ENCODE data around the gene SAG. TPM values are rescaled to one million over a fixed set of nuclear protein-coding genes. Genes with fewer than 3 reads are reported as not detected.
A peak's percentile ranks its signal among the peaks of the same experiment; 100 is the strongest.

SAG gene
- total and polyA plus RNA-seq, 12 donors: 0.06 to 0.20 TPM; not detected in 10

GRCh38 chr2:233361297-233361696 is 53.7 kb downstream of the SAG start:
- TF ChIP-seq CTCF (IDR thresholded peaks at IDR 0.05): no peak
- no peak for TF ChIP-seq POLR2A (IDR thresholded peaks at IDR 0.05)
- Histone ChIP-seq H3K4me1 (replicated peaks in 1 of 2) (peaks cover 3 to 5% of the 10 kb centered on the region in 2 donors), H3K36me3 (replicated peaks in 1 of 2) (no peaks in the 10 kb centered on the region), H3K27ac (no peak overlapping the region), H3K27me3 (no peaks in the 10 kb centered on the region), H3K9me3 (replicated peaks in 1 of 3) (no peaks in the 10 kb centered on the region), H3K4me3 (no peak overlapping the region)
- intact Hi-C loops (cut with DNase I): no loop called here
- WGBS, 4 donors: 90 to 95% (median 92%) methylated on average over 7 of the region's 7 CpGs
- DNase-seq: peak in 1 of 7 donors; percentile 21

GRCh38 chr2:233362742-233363141 is 55.1 kb downstream of the SAG start:
- 49 to 76% (median 68%) methylated on average over 2 of the region's 2 CpGs for WGBS, 4 donors
- H3K27ac ChIP-seq: no peak overlapping the region
- intact Hi-C loops (cut with DNase I): no loop called here
- H3K27me3 ChIP-seq: no peaks in the 10 kb centered on the region
- no peak for TF ChIP-seq CTCF (IDR thresholded peaks at IDR 0.05)
- no peak for TF ChIP-seq POLR2A (IDR thresholded peaks at IDR 0.05)
- H3K4me3 ChIP-seq: no peak overlapping the region
- no peak for DNase-seq
- H3K4me1 ChIP-seq (replicated peaks in 1 of 2): no peaks in the 10 kb centered on the region
- no peaks in the 10 kb centered on the region for H3K36me3 ChIP-seq (replicated peaks in 1 of 2)
- H3K9me3 ChIP-seq (replicated peaks in 1 of 3): no peaks in the 10 kb centered on the region

- Histone ChIP-seq H3K36me3 (replicated peaks in 1 of 2) (no peaks in the 10 kb centered on the region), H3K27me3 (no peaks in the 10 kb centered on the region), H3K9me3 (replicated peaks in 1 of 3) (no peaks in the 10 kb centered on the region), H3K27ac (no peak overlapping the region), H3K4me3 (no peak overlapping the region), H3K4me1 (replicated peaks in 1 of 2) (no peaks in the 10 kb centered on the region)
- 95 to 99% (median 97%) methylated on average over 6 of the region's 6 CpGs for WGBS, 4 donors
- TF ChIP-seq CTCF (IDR thresholded peaks at IDR 0.05): no peak
- TF ChIP-seq POLR2A (IDR thresholded peaks at IDR 0.05): no peak
- DNase-seq: no peak
- intact Hi-C loops (cut with DNase I): no loop called here
Measured at GRCh38 chr2:233363744-233364235, 56.2 kb downstream of the SAG start.

GRCh38 chr2:233365861-233366520 is 58.4 kb downstream of the SAG start:
- no peak overlapping the region for H3K4me3 ChIP-seq
- peak in 1 of 7 donors; percentile 43 for DNase-seq
- intact Hi-C loops (cut with DNase I): no loop called here
- TF ChIP-seq CTCF (IDR thresholded peaks at IDR 0.05) (no peak), POLR2A (IDR thresholded peaks at IDR 0.05) (no peak)
- H3K4me1 ChIP-seq (replicated peaks in 1 of 2): peaks cover 0 to 7% of the 10 kb centered on the region in 2 donors
- no peaks in the 10 kb centered on the region for H3K27me3 ChIP-seq
- no peak overlapping the region for H3K27ac ChIP-seq
- WGBS, 4 donors: 65 to 80% (median 72%) methylated on average over 6 of the region's 6 CpGs
- no peaks in the 10 kb centered on the region for H3K36me3 ChIP-seq (replicated peaks in 1 of 2)
- no peaks in the 10 kb centered on the region for H3K9me3 ChIP-seq (replicated peaks in 1 of 3)

Data from adrenal gland (tissue), 12 donors.